Fibroblast of lung (primary cell): ENCODE results near the gene PCDH9. TPM values are rescaled to one million over a fixed set of nuclear protein-coding genes. Genes with fewer than 3 reads are reported as not detected.

ENCODE experiments used
- DNase-seq, 2 donors: peaks; one replicate each; pipeline versions ENCODE4 v3.0.0 to v3.0.0-alpha.2; 2010; ENCODE audit warnings: low read depth in 2 of 2
- H2AFZ ChIP-seq: 2 replicates; pipeline ENCODE4 v1.5.1; 2012; ENCODE audit warnings: low read length, control low read depth, inconsistent platforms
- H3K27ac ChIP-seq: 2 replicates; pipeline ENCODE4 v1.5.1; 2011; ENCODE audit warnings: low read length, control low read depth; ENCODE audit not compliant: insufficient read depth
- H3K27me3 ChIP-seq: 2 replicates; pipeline ENCODE4 v1.5.1; 2011; ENCODE audit warnings: mild to moderate bottlenecking, low read length; ENCODE audit not compliant: control insufficient read depth, insufficient read depth
- H3K36me3 ChIP-seq: 2 replicates; pipeline ENCODE4 v1.5.1; 2011; ENCODE audit warnings: low read length; ENCODE audit not compliant: control insufficient read depth, insufficient read depth
- H3K4me1 ChIP-seq: 2 replicates; pipeline ENCODE4 v1.5.1; 2011; ENCODE audit warnings: low read length; ENCODE audit not compliant: control insufficient read depth, insufficient read depth; ENCODE audit errors: extremely low read depth
- H3K4me2 ChIP-seq: 2 replicates; pipeline ENCODE4 v1.5.1; 2011; ENCODE audit warnings: low read length, control low read depth; ENCODE audit not compliant: insufficient read depth; ENCODE audit errors: extremely low read depth
- H3K4me3 ChIP-seq, 4 experiments: fragments of 200-600 bp in 1 of 4; sonication (generic) in 1 of 4; replicated peaks in 1 of 4; 2 replicates each; pipeline ENCODE4 v1.5.1; 2011 to 2016; ENCODE audit warnings: low read length in 4 of 4, low read depth in 3 of 4, mild to moderate bottlenecking in 3 of 4, control low read depth in 2 of 4, inconsistent platforms in 1 of 4, mixed read lengths in 1 of 4; ENCODE audit not compliant: insufficient read depth in 1 of 4; ENCODE audit errors: control extremely low read depth in 1 of 4
- H3K79me2 ChIP-seq: 2 replicates; pipeline ENCODE4 v1.5.1; 2012; ENCODE audit warnings: mild to moderate bottlenecking, low read length, inconsistent platforms; ENCODE audit not compliant: control insufficient read depth, insufficient read depth
- H3K9ac ChIP-seq: 2 replicates; pipeline ENCODE4 v1.5.1; 2011; ENCODE audit warnings: mild to moderate bottlenecking, low read length, control low read depth; ENCODE audit not compliant: insufficient read depth
- H3K9me3 ChIP-seq: 2 replicates; pipeline ENCODE4 v1.5.1; 2012; ENCODE audit warnings: low read depth, low read length; ENCODE audit not compliant: control insufficient read depth, insufficient read depth
- H4K20me1 ChIP-seq: 2 replicates; pipeline ENCODE4 v1.5.1; 2011; ENCODE audit warnings: low read length; ENCODE audit not compliant: control insufficient read depth, insufficient read depth; ENCODE audit errors: extremely low read depth
- CTCF ChIP-seq, 2 donors: IDR thresholded peaks in 1 of 2; conservative IDR thresholded peaks in 1 of 2; 1 replicate in 1 of 2; 2 replicates in 1 of 2; pipeline ENCODE4 v1.5.1; 2011 to 2012; ENCODE audit warnings: low read length in 2 of 2, control low read depth in 1 of 2, inconsistent platforms in 1 of 2, low read depth in 1 of 2, mild to moderate bottlenecking in 1 of 2
- EZH2 ChIP-seq: IDR thresholded peaks from 2 replicates; pipeline ENCODE4 v1.5.1; 2012; ENCODE audit warnings: low read length, control low read depth, mild to moderate bottlenecking; ENCODE audit errors: missing control alignments
- polyA plus RNA-seq, 2 donors: library from polyadenylated mRNA; depleted of rRNA in 1 of 2; stranded (reverse) in 1 of 2; unstranded in 1 of 2; fragments of >200 nt; gene quantifications; 2 replicates each; pipeline ENCODE4 v1.2.1, GENCODE V29; 2011 to 2012; ENCODE audit warnings: missing spikeins in 1 of 2
- total RNA-seq: library from RNA; depleted of rRNA; stranded (reverse); fragments of >200 nt; gene quantifications from 2 replicates; pipeline ENCODE4 v1.2.1, GENCODE V29; 2014

Gene PCDH9
- total and polyA plus RNA-seq, 2 donors (not counting 1 experiment from before 2014, with no cell fraction given) = 0.50 to 0.67 TPM

GRCh38 chr13:66530686-66531085 lies 699.5 kb downstream of the PCDH9 start:
- H4K20me1 ChIP-seq = no peaks in the 10 kb centered on the region
- H3K9ac ChIP-seq = no peak overlapping the region
- no peaks in the 10 kb centered on the region for H3K36me3 ChIP-seq
- H3K27ac ChIP-seq = no peak overlapping the region
- no peaks in the 10 kb centered on the region for H3K9me3 ChIP-seq
- H2AFZ ChIP-seq = no peak overlapping the region
- no peak overlapping the region for H3K4me2 ChIP-seq
- DNase-seq = no peak
- no peaks in the 10 kb centered on the region for H3K27me3 ChIP-seq
- no peak for TF ChIP-seq CTCF (conservative IDR thresholded peaks at IDR 0.05 in 1 of 2, IDR thresholded peaks at IDR 0.05 in 1 of 2; ENCODE audit: low read depth in 1 of 2, low read length in 2 of 2)
- no peak for TF ChIP-seq EZH2
- H3K4me1 ChIP-seq = no peaks in the 10 kb centered on the region
- no peaks in the 10 kb centered on the region for H3K79me2 ChIP-seq
- H3K4me3 ChIP-seq = no peak overlapping the region

- H3K79me2 ChIP-seq = no peaks in the 10 kb centered on the region
- no peaks in the 10 kb centered on the region for H3K36me3 ChIP-seq
- no peak overlapping the region for H3K9ac ChIP-seq
- no peaks in the 10 kb centered on the region for H3K9me3 ChIP-seq
- TF ChIP-seq EZH2 (no peak), CTCF (conservative IDR thresholded peaks at IDR 0.05 in 1 of 2, IDR thresholded peaks at IDR 0.05 in 1 of 2; ENCODE audit: low read depth in 1 of 2, low read length in 2 of 2) (no peak)
- H3K4me1 ChIP-seq = no peaks in the 10 kb centered on the region
- no peak overlapping the region for H3K27ac ChIP-seq
- no peak for DNase-seq
- no peak overlapping the region for H3K4me2 ChIP-seq
- H3K4me3 ChIP-seq = no peak overlapping the region
- no peak overlapping the region for H2AFZ ChIP-seq
- no peaks in the 10 kb centered on the region for H4K20me1 ChIP-seq
- no peaks in the 10 kb centered on the region for H3K27me3 ChIP-seq
Observed at GRCh38 chr13:66530158-66530557, 700.0 kb downstream of the PCDH9 start.

- Histone ChIP-seq H3K27ac (no peak overlapping the region), H3K79me2 (no peaks in the 10 kb centered on the region), H3K9ac (no peak overlapping the region), H3K36me3 (no peaks in the 10 kb centered on the region), H3K9me3 (no peaks in the 10 kb centered on the region), H2AFZ (no peak overlapping the region), H3K27me3 (no peaks in the 10 kb centered on the region), H3K4me3 (no peak overlapping the region), H3K4me1 (no peaks in the 10 kb centered on the region), H4K20me1 (no peaks in the 10 kb centered on the region), H3K4me2 (no peak overlapping the region)
- DNase-seq = peak in 1 of 2 donors; percentile 27
- TF ChIP-seq EZH2 = no peak
- TF ChIP-seq CTCF (conservative IDR thresholded peaks at IDR 0.05 in 1 of 2, IDR thresholded peaks at IDR 0.05 in 1 of 2; ENCODE audit: low read depth in 1 of 2, low read length in 2 of 2) = no peak
Observed at GRCh38 chr13:66528944-66529576, 701.1 kb downstream of the PCDH9 start.
